Activated CD4-positive, alpha-beta T cell treated with anti-CD3 and anti-CD28 coated beads, Interleukin-2, Interleukin-4, amounts not matched to agents 100 ng/mL and 50 ng/mL, durations not matched to agents 16 hours and 8 hours (primary cell): ENCODE measurements around the gene IPO11.

Experiments used
- DNase-seq: peaks from one replicate; pipeline ENCODE4 v3.0.0-alpha.2; 2020; ENCODE audit warnings: low spot score

IPO11 gene

DNA sequence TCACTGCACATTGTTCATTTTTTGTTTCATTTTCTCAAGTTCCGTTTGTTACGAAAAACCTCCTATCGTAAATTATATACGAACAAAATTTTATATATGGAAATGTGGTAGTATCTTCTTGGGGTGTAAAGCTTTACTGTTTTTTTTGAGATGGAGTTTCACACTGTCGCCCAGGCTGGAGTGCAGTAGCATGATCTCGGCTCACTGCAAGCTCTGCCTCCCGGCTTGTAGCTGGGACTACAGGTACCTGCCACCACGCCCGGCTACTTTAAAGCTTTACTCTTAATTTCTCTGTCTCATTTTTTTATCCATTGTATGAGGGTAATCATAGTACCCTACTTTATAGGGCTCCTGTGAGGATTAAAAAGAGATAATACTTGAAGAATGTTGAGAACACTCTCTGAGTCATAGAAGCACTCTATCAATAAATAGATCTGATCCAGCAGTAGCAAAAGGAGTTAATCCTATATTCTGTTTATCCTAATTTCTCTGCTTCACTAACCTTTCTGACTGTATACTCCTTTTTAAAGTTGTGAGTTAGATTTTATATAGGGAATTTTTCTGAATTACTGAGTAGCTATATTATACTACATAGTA lies 160.5 kb downstream of the IPO11 start:
- DNase-seq, result no peak

DNA sequence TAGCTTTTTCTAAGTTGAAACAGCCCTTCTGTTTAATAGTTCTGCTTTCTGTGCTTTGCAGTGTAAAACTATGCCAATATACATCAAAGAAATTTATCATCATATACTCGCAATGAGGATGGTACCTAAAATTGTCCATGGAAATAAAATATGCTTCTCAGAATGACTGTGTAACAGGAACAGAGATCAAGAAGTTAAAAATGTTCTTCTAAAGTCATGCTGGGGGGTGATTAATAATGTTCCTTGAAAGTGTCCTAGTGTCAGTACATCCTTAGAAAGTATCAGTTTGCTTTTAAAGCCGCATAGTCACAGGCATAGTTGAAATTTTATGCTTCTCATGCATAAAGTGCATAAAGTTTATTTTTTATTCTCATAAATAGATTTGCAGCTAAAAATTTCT lies 162.0 kb downstream of the IPO11 start:
- DNase-seq, result peak; percentile 37

DNA sequence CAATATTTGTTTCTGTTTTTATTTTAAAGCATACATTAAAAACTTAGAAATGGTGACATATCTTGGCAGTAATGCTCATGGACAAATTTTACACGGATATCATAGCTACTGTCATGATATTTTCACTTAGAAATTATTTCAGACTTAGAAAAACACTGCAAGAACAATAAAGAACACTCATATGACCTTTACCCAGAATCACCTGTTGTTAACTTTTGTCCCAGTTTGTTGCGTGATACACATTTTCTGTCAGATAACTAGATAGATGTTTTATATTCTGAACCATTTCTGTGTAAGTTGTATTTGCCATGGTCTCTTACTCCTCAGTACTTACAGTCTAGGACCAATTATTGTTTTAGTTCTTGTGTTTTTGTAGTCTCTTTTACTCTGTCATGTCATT lies 162.5 kb downstream of the IPO11 start:
- DNase-seq, result no peak

DNA sequence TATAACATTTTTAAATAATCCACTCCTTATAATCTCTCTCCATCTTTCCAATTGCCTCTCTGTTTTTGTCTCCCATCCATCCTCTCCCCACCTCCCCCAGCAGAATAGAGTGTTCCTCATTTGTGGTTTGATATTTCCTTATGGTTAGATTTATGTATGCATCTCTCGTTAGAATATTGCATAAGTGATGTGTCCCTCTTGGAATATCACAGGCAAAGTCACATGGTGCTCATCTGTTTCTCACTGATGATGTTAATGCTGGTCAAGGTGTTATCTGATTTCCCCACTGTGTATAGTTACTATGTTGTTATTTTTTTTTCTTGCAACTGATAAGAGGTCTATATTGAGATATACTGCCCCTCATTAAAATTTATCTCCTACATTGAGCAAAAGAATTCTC lies 162.9 kb downstream of the IPO11 start:
- DNase-seq, result no peak

DNA sequence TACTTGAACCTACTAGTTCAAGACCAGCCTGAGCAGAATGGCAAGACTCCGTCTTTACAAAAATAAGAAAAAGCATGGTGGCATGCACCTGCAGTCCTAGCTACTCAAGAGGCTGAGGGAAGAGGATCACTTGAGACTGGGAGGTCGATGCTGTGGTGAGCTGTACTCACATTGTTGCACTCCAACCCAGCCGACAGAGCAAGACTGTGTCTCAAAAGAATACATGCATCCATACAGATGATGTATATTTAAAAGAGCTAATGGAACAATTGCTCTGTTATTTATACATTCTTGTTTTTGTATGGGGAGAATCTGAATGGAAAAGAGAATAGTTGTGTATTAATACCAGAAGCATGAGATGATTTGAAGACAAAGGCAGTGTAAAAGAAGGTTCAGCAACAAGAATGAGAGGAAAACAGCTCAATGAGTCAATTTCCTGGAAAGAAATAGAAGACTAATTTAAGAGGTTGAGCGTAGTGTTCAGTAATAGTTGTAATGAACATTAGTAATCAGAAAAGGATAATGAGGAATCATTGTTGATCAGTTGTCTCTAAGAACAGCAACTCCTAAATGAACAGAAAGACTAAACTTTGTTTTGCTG lies 164.1 kb downstream of the IPO11 start:
- peak; percentile 47 for DNase-seq

DNA sequence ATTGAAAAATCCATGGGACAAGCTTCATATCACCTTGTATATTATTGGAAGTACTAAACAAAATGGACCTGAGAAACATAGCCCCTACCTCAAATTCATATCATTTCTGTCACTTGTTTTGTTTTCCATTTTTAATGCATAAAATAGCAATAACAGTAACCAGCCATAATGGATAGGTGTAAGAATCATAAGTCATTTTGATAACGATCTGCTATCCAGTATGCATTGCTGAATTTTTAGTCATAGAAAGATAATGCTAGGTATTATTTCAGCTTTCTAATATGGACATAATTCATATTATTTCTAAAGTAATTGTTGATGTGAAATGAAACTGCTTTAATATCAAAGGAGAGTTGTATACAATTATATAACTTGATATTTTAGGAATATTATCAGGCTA lies 164.9 kb downstream of the IPO11 start:
- no peak for DNase-seq

DNA sequence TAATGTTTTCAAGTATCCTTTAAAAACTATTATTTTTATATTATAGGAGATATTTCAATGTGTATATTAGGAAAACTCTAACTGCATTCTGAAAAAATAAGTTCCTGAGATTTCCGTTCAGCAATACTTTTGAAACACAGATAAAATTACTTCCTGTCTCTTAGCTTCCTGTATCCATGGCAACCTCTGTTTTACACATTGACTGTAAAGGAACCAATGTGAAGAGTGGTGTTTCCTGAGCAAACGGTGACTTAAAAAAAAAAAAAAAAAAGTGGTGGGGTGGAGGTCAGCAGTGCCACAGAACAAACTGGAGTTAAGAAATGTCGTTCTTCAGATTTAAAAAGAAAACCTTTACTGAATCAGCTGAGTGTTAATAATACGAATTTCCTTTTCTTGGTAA lies 166.0 kb downstream of the IPO11 start, which contains the start of gene LRRC70:
LRRC70 (plus strand) TSS at position 280 of the 400 bp plus-strand sequence. CDS start 620 bp downstream, outside the sequence.
- peak; percentile 85 for DNase-seq

DNA sequence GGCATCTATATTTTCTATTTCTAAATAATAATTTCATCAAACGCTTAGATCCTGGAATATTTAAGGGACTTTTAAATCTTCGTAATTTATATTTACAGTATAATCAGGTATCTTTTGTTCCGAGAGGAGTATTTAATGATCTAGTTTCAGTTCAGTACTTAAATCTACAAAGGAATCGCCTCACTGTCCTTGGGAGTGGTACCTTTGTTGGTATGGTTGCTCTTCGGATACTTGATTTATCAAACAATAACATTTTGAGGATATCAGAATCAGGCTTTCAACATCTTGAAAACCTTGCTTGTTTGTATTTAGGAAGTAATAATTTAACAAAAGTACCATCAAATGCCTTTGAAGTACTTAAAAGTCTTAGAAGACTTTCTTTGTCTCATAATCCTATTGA lies 167.2 kb downstream of the IPO11 start:
- DNase-seq, result no peak

DNA sequence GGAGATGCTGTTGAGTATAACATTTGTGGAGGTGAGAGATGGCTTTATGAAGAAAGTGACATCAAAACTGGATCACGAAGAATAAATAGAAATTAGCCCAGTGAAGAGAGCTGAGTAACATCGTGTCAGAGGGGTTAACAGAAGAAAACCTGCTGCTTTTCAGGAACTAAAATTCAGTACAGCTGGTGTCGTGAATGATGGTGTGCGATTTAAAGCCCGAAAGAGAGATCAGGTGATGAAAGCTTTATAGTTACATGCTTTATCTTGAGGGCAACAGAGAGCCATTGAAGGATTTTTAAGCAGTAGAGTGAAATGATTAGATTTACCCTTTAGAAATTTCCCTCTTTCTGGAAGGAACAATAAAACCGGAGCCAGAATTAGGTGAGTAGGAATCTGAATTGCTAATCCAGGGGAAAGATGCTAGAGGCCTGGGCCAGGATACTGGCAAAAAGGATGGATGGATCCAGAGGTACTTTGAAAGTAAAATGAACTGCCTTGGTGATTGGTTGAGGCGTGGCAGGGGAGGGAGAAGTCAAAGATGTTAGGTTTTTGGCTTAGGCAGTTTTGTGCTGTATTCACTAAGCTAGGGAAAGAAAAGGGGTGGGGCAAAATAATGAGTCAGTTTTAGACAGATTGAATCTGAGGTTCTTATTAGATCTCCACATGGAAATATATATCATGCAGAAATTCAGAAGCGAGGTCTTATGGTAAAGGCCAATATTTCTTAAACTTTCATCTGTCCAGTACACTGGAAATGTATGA lies 169.5 kb downstream of the IPO11 start:
- no peak for DNase-seq

DNA sequence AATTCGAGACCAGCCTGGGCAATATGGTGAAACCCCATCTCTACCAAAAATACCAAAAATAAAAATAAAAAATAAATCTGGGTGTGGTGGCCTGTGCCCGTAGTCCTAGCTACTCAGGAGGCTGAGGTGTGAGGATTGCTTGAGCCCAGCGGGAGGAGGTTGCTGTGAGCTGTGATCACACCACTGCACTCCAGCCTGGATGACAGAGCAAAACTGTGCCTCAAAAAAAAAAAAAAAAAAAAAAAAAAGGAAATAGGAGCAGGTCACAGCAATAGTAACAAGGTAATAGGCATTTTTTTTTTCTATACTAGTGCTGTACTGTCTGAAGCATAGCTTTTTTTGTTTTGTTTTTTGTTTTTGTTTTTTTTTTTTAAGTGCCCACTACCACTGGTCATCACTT lies 171.8 kb downstream of the IPO11 start:
- no peak for DNase-seq

DNA sequence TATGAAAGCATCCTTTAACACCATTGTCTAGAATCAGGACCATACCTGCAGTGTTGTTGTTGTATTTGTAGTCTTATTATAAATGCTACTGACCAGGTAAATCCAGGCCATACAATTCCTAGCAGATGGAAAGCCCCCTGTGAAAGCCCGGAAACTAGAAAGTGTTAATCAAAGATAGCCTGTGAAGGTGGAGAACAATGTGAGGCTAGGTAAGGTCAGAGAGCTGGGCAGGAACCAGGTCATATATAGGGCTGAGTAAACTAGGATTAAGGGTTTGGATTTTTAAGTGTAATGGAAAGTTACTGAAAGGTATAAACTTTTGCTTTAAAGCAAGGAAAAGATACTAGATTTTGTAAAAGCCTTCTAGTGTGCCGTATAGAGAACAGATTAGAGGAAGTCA lies 172.7 kb downstream of the IPO11 start:
- no peak for DNase-seq

DNA sequence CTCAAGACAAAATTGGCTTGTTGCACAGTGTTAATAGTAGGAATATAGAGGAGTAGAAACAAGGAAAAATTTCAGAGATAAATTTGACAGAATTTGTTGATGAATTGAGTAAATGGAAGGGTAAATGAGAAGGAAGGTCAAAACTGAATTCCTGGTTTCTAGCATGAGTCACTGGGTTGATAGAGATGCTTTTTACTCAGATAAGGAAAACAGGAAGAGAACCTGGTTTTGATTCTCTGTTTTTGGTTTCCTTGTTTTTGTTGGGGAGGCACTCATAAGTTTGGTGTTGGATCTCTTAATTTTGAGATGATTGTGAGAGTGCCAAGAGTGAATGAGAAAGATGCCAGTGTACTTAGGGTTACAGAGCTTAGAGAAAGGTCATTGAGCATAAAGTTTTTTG lies 173.2 kb downstream of the IPO11 start:
- DNase-seq, result no peak

DNA sequence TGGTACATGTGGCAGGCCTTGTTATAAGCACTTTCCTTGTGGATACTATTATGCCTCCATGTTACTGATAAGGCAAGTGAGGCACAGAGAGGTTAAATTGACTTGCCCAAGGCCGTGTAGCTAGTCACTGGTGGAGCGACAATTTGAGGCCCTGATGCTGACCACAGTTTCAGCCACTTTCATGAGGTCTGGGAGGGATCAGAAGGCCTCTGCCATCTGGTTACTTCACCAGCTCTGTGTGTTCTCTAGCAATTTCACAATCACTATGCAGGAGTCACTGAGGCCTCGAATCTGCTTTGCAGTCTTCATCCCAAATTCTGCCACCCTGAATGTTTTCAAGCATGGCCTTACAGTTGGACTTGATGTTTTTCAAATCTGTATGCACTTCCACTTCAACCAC lies 175.2 kb downstream of the IPO11 start:
- DNase-seq, result no peak

DNA sequence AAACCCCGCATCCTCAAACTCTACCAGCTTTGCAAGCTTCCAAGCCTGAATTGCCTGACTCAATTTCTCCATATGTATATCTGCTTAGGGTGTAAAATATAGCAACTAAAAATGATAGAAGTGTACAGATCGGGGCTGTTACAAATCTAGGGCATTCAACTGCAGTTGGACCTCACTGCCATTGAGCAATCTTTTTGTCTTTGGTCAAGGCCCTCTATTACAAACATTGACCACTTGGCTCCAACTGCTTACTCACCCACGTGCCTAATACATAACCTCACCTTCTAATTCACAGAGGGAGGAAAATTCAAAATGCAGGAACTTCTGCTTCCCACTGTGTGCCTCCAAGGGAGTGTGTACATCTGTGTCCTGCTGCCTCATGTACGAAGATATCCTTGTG lies 176.1 kb downstream of the IPO11 start:
- DNase-seq, result no peak

DNA sequence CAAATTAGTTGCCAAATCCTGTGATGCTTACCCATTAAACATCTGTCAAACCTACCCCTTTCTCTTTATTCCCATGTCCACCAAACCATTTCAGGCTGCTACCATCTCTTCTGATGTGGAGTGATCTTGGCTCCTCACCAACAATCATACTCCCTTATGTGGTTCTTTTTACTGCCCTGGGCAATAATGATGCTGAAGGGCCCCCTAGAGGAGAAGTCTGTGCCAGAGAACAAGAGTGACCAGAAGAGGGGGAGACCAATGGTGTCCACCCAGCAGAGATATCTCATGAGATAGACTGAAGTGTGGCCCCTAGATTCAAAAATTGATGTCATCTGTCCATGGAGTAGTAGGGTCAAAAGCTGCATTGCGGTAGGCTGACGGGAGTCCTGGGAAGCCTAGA lies 176.9 kb downstream of the IPO11 start:
- DNase-seq, result no peak

DNA sequence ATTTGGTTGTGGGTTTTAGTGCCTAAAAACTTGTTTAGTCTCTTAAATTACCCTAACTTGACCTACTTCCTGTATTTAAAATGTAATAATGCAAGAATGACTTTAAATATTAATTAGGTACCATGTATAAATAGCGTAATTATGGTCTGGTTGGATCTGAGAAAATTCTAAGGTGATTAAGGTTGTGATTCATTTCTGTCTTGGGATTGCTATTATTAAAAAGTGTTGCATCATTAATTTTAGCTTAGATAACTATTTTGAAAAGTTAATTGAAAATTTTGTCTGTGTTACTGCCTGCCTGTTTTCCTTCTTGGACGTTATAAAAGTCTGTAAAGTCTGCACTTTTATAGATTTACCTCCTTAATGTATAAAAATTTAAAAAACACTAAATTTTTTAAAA lies 177.8 kb downstream of the IPO11 start:
- no peak for DNase-seq

DNA sequence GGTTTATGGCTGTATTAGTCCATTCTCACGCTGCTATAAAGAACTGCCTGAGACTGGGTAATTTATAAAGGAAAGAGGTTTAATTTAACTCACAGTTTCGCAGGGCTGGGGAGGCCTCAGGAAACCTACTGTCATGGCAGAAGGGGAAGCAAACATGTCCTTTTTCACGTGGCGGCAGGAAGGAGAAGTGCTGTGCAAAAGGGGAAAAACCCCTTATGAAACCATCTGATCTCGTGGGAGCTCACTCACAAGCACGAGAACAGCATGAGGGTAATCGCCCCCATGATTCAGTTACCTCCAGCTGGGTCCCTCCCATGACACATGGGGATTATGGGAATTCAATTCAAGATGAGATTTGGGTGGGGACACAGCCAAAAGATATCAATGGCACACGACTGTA lies 180.0 kb downstream of the IPO11 start:
- no peak for DNase-seq

DNA sequence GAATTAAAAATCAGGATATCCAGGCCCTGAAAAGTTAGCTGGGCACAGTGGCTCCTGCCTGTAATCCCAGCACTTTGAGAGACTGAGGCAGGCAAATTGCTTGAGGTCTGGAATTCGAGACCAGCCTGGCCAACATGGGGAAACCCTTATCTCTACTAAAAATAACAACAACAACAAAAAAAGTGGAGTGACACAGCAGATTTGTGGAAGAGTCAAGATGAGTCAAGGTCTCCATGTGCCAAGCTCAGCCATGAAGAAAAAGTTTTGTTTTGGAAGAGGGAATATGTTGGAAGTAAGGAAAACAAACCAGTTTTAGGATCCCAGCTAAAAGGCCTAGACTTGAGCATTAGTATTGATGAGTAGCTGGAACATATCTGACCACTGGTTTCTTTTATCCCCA lies 180.8 kb downstream of the IPO11 start:
- no peak for DNase-seq

DNA sequence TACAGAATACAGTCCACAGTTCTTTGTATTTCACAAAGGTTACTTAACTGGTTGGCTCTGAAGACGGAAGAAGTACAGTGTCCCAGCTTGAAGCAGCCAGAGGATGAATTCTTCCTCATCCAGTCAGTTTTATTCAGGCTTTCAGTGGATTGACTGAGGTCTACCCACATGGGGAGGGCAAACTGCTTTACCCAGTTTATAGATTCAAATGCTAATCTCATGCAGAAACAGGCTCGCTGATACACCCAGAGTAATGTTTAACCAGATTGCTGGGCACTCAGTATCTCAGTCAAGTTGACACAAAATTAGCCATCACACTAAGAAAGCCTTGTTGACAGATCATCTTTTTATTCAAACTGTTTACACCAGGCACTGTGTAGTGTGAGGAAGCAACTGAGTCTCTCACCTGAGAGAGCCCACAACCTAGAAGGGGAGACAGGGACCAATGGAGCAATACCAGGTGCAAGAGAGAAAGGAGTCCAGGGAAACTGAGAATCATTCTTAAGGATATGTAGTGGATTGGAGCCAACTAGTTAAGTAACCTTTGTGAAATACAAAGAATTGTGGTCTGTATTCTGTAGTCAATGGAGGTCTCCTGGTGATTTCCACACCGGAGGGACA lies 181.9 kb downstream of the IPO11 start:
- no peak for DNase-seq

DNA sequence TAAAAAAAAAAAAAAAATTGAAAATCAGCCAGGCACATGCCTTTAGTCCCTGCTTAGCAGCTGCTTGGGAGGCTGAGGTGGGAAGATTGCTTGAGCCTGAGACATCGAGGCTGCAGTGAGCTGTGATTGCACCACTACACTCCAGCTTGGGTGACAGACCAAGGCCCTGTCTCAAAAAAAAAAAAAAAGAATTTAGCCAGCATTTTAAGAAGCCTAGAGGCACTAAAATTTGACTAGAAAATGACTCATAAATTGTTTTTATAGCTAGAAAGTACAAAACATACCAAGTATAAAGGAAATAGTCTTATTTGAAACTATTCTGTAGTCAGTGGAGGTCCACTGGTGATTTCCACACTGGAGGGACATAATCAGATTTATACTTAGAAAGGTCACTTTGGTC lies 183.5 kb downstream of the IPO11 start:
- DNase-seq, result no peak

DNA sequence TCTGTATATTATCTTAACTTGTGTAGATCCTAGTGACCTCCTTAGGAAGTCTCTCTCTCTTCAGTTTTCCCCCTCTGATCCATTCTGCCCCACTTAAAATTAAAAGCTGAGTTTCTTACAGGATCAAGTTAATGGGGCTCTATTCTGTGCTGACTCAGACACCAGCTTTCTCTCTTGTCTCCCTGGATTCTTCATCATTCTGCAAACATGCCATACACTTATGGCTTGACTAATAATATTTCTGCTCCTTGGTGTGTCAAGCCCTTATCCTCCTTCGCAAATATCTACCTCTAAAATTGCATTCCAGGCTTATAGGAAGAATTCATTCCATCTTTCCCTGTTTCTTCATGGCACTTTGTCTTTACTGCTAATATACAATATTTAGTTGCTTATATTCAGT lies 184.1 kb downstream of the IPO11 start:
- DNase-seq, result no peak

DNA sequence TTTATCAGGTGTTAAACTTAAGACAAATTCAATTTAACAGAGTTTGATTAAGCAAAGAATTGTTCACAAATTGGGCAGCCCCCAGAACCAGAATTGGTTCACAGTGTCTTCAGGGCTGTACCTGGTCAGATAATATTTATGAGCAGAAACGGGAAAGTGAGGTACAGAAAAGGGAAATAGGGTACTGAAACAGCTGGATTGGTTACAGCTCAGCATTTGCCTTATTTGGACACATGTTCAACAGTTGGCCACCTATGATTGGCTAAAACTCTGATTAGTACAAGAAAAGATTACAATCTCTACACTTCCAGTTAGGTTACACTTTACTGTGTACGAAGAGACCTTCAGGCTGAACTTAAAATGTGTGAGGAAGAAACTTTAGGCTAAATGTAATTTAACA lies 184.8 kb downstream of the IPO11 start:
- no peak for DNase-seq

DNA sequence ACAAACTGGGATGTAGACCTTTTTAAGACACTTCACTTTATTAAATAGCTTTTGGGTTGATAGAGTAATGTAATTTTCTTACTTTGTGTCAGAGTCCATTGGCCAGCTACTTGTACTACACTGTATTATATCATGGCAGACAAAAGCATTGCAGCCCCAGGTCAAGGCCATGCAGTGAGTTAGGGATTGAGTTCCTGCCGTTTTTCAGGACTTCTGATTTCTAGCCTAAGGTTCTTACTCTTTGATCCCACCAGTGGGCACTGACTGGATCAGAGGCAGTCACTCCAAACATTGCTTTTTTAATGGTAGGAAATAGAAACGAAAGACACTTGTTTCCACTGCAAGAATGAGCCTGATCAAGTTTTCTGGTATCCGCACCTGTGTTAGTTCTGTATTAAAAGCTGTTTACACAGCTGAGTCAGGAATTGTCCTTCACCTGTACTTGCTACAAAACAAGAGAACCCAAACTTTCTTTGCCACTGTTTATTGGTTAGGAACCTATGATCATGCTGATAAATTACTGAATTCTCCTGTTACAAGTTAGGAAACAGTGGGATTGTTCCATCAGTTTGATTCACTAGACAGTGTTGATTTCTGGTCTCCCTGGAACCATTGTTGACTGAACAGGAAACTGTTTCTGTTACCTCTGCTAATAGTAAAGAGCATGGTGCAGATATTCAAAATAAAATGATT lies 188.1 kb downstream of the IPO11 start:
- DNase-seq, result no peak
